SK-N-SH (cell line): ENCODE results near the gene ZBTB16. TPM values are rescaled to one million over a fixed set of nuclear protein-coding genes. Genes with fewer than 3 reads are reported as not detected.

Source experiments
- CTCF ChIA-PET: fragments of 300-600, 350-600 bp; formaldehyde crosslinking; extraction: SDS; loops from one replicate; lab custom pipeline; 2021; lab: Yijun Ruan, JAX
- POLR2A ChIA-PET: fragments of 350-600 bp; sonication (Branson Sonifier 250); formaldehyde crosslinking; extraction: SDS; loops from one replicate; lab custom pipeline; 2020; ENCODE audit warnings: antibody characterized with exemption, inconsistent platforms; lab: Yijun Ruan, JAX
- DNase-seq: peaks from one replicate; pipeline ENCODE4 v3.0.0; 2012
- H2AFZ ChIP-seq: fragments of 200-600 bp; sonication (generic); 2 replicates; pipeline ENCODE4 v1.8.1; 2016; ENCODE audit warnings: antibody characterized with exemption, mild to moderate bottlenecking, low read depth
- H3F3A ChIP-seq: fragments of 200-600 bp; sonication (generic); replicated peaks from 2 replicates; pipeline ENCODE3; 2016; ENCODE audit warnings: antibody characterized with exemption, mild to moderate bottlenecking; ENCODE audit not compliant: insufficient read depth
- H3K27ac ChIP-seq, 2 experiments: fragments of 200-500 bp in 1 of 2; fragments of 200-600 bp in 1 of 2; sonication (Bioruptor generic) in 1 of 2; sonication (generic), shearing (Covaris generic) in 1 of 2; 2 replicates each; pipeline versions ENCODE4 v1.5.1 to v1.6.1; 2014 to 2016; ENCODE audit warnings: low read depth in 2 of 2, inconsistent platforms in 1 of 2, low read length in 1 of 2, mild to moderate bottlenecking in 1 of 2, mixed read lengths in 1 of 2
- H3K27me3 ChIP-seq: fragments of 200-600 bp; sonication (generic), shearing (Covaris generic); 2 replicates; pipeline ENCODE4 v1.6.1; 2016; ENCODE audit warnings: mixed run types; ENCODE audit not compliant: insufficient read depth
- H3K36me3 ChIP-seq, 2 experiments: fragments of 200-500 bp in 1 of 2; fragments of 200-600 bp in 1 of 2; sonication (Bioruptor generic) in 1 of 2; sonication (generic) in 1 of 2; replicated peaks in 1 of 2; 2 replicates each; pipeline versions ENCODE3 to v1.5.1; 2014 to 2016; ENCODE audit warnings: low read length in 1 of 2, mild to moderate bottlenecking in 1 of 2; ENCODE audit not compliant: insufficient read depth in 2 of 2, control insufficient read depth in 1 of 2
- H3K4me1 ChIP-seq, 2 experiments: fragments of 200-500 bp in 1 of 2; fragments of 200-600 bp in 1 of 2; sonication (Bioruptor generic) in 1 of 2; sonication (generic), shearing (Covaris generic) in 1 of 2; 2 replicates each; pipeline versions ENCODE4 v1.5.1 to v1.6.1; 2014 to 2016; ENCODE audit warnings: low read depth in 1 of 2, low read length in 1 of 2, mixed run types in 1 of 2; ENCODE audit not compliant: insufficient read depth in 2 of 2, control insufficient read depth in 1 of 2
- H3K4me2 ChIP-seq: fragments of 200-600 bp; sonication (generic), shearing (Covaris generic); 2 replicates; pipeline ENCODE4 v1.6.1; 2017; ENCODE audit warnings: mixed run types
- H3K4me3 ChIP-seq, 2 experiments: fragments of 200-500 bp in 1 of 2; fragments of 200-600 bp in 1 of 2; sonication (Bioruptor generic) in 1 of 2; sonication (generic), shearing (Covaris generic) in 1 of 2; 2 replicates each; pipeline versions ENCODE4 v1.5.1 to v1.8.1; 2014 to 2016; ENCODE audit warnings: low read depth in 2 of 2, inconsistent platforms in 1 of 2, low read length in 1 of 2, mild to moderate bottlenecking in 1 of 2, mixed read lengths in 1 of 2, moderate library complexity in 1 of 2
- H3K79me2 ChIP-seq: fragments of 200-600 bp; sonication (generic); 2 replicates; pipeline ENCODE4 v1.8.1; 2017; ENCODE audit warnings: mild to moderate bottlenecking; ENCODE audit not compliant: insufficient read depth
- H3K9ac ChIP-seq: fragments of 200-600 bp; sonication (generic); 2 replicates; pipeline ENCODE4 v1.6.1; 2017; ENCODE audit warnings: mixed run types
- H3K9me2 ChIP-seq: fragments of 200-600 bp; sonication (generic); 2 replicates; pipeline ENCODE4 v1.6.1; 2017; ENCODE audit warnings: mixed run types
- H3K9me3 ChIP-seq: fragments of 200-600 bp; sonication (generic); 2 replicates; pipeline ENCODE4 v1.6.1; 2017; ENCODE audit warnings: mixed run types, mild to moderate bottlenecking, moderate library complexity
- H4K20me1 ChIP-seq: fragments of 200-600 bp; sonication (generic); 2 replicates; pipeline ENCODE4 v1.6.1; 2017; ENCODE audit warnings: mild to moderate bottlenecking, mixed run types; ENCODE audit not compliant: insufficient read depth
- ELF1 ChIP-seq: IDR thresholded peaks from 2 replicates; pipeline ENCODE4 v1.4.0; 2012
- EZH2phosphoT487 ChIP-seq: fragments of 200-600 bp; sonication (generic); IDR thresholded peaks from 2 replicates; pipeline ENCODE4 v1.6.1; 2017; ENCODE audit warnings: low read depth, mixed run types, mild to moderate bottlenecking, antibody characterized with exemption, moderate library complexity, borderline replicate concordance
- FOXJ3 ChIP-seq: sonication (generic); formaldehyde crosslinking; IDR thresholded peaks from 2 replicates; pipeline ENCODE4 v1.5.1; 2020; ENCODE audit warnings: mild to moderate bottlenecking, missing genetic modification reagents
- GABPA ChIP-seq: IDR thresholded peaks from 2 replicates; pipeline ENCODE4 v1.4.0; 2012; ENCODE audit warnings: low read depth, mild to moderate bottlenecking
- JUND ChIP-seq: IDR thresholded peaks from 2 replicates; pipeline ENCODE4 v1.4.0; 2012
- MXI1 ChIP-seq: IDR thresholded peaks from 2 replicates; pipeline ENCODE4 v1.6.1; 2012; ENCODE audit warnings: mild to moderate bottlenecking, low read depth, low read length, improper control_type of control experiment
- RCOR1 ChIP-seq: fragments of 150-350 bp; IDR thresholded peaks from 2 replicates; pipeline ENCODE4 v1.6.1; 2017; ENCODE audit warnings: antibody characterized with exemption, low read length
- RFX5 ChIP-seq: IDR thresholded peaks from 2 replicates; pipeline ENCODE4 v1.6.1; 2012; ENCODE audit warnings: mild to moderate bottlenecking, improper control_type of control experiment, low read length
- RXRA ChIP-seq: IDR thresholded peaks from 2 replicates; pipeline ENCODE4 v1.4.0; 2012; ENCODE audit warnings: low read depth, mild to moderate bottlenecking, borderline replicate concordance
- SIN3A ChIP-seq: IDR thresholded peaks from 2 replicates; pipeline ENCODE4 v1.6.1; 2012; ENCODE audit warnings: low read depth, mild to moderate bottlenecking, low read length, moderate library complexity, borderline replicate concordance
- TAF1 ChIP-seq: IDR thresholded peaks from 2 replicates; pipeline ENCODE4 v1.6.1; 2012; ENCODE audit warnings: low read depth, mild to moderate bottlenecking, low read length, moderate library complexity, borderline replicate concordance
- TEAD4 ChIP-seq: IDR thresholded peaks from 2 replicates; pipeline ENCODE4 v1.4.0; 2012; ENCODE audit warnings: mild to moderate bottlenecking, borderline replicate concordance; ENCODE audit not compliant: insufficient read depth
- YY1 ChIP-seq: IDR thresholded peaks from 2 replicates; pipeline ENCODE4 v1.4.0; 2012; ENCODE audit warnings: low read depth, mild to moderate bottlenecking
- WGBS: methylation state at CpG from one replicate; pipeline ENCODE4 v1.1.6; 2017; ENCODE audit warnings: low lambda C conversion rate; 5-methylcytosine and 5-hydroxymethylcytosine counted together
- polyA plus RNA-seq, 3 experiments: library from polyadenylated mRNA; depleted of rRNA; stranded (reverse); fragments of >200 nt; gene quantifications; 2 replicates each; pipeline ENCODE4 v1.2.3, GENCODE V29; 2012
- TF ChIP-seq, protein P1 (sequence below): fragments of 200-600 bp; sonication (generic); IDR thresholded peaks from 2 replicates; pipeline ENCODE4 v1.6.1; 2017; ENCODE audit warnings: antibody characterized with exemption, mild to moderate bottlenecking, moderate library complexity
- TF ChIP-seq, protein P2 (sequence below): IDR thresholded peaks from 2 replicates; pipeline ENCODE4 v1.4.0; 2012; ENCODE audit warnings: low read depth, borderline replicate concordance
- TF ChIP-seq, protein P3 (sequence below): IDR thresholded peaks from 2 replicates; pipeline ENCODE4 v1.4.0; 2012; ENCODE audit warnings: low read depth
- TF ChIP-seq, protein P4 (sequence below): IDR thresholded peaks from 2 replicates; pipeline ENCODE4 v1.4.0; 2012; ENCODE audit warnings: low read depth, borderline replicate concordance

Gene ZBTB16
- polyA plus RNA-seq, 1 of the 3 experiments (the other 2 are of a cell fraction), result not detected

DNA sequence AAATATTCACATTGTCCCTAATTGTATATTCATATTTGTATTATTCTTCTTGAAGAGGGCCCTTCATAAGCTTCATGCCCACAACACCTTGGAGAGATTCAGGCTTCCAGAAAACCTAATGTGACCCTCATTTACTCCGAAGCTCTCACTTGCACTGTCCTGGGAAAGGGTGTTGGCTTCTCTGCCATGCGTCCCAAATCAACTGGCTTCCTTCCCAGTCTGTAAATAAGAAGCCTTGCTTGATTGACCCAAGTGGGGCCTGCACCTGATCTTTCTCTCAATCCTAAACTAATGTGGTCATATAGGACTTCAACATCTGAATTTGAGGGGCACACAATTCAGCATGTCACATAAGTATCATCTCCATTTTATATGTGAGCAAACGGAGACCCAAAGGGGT is 40.5 kb upstream of the ZBTB16 start (continued):
- TF ChIP-seq, protein P1, sequence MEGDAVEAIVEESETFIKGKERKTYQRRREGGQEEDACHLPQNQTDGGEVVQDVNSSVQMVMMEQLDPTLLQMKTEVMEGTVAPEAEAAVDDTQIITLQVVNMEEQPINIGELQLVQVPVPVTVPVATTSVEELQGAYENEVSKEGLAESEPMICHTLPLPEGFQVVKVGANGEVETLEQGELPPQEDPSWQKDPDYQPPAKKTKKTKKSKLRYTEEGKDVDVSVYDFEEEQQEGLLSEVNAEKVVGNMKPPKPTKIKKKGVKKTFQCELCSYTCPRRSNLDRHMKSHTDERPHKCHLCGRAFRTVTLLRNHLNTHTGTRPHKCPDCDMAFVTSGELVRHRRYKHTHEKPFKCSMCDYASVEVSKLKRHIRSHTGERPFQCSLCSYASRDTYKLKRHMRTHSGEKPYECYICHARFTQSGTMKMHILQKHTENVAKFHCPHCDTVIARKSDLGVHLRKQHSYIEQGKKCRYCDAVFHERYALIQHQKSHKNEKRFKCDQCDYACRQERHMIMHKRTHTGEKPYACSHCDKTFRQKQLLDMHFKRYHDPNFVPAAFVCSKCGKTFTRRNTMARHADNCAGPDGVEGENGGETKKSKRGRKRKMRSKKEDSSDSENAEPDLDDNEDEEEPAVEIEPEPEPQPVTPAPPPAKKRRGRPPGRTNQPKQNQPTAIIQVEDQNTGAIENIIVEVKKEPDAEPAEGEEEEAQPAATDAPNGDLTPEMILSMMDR, result no peak

DNA sequence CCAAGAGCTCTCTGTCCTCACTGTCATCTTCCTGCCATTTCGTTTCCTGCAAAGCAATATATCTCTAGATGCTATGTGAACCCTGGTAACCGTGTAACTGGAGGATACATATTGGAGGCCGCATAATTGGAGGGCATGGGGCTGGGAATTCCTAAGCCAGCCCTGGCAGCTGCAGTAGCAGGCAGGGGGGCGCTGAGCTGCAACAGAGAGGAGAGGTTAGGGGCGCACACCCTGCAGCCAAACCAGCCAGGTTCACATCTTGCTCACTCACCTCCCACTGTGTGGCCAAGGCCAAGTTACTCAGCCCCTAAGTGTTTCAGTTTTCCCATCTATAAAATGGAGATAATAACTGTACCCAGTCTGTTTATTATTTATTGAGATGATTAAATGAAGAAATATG is 39.9 kb upstream of the ZBTB16 start:
- DNase-seq, result no peak
- Histone ChIP-seq H3K36me3 (no peaks in the 10 kb centered on the region), H3K27ac (no peak overlapping the region), H3K79me2 (no peaks in the 10 kb centered on the region), H4K20me1 (0 out of 2 replicates have a peak, but pooled peaks cover 5% of the 10 kb centered on the region), H3K4me1 (no peaks in the 10 kb centered on the region), H3K9me3 (no peaks in the 10 kb centered on the region), H2AFZ (no peak overlapping the region), H3K9ac (no peak overlapping the region), H3K4me3 (no peak overlapping the region), H3K9me2 (no peaks in the 10 kb centered on the region), H3K4me2 (no peak overlapping the region), H3K27me3 (no peaks in the 10 kb centered on the region), H3F3A (peaks cover 9% of the 10 kb centered on the region)
- WGBS, result 25% methylated on average over 5 of the region's 5 CpGs
- ChIA-PET POLR2A (no interaction called here), CTCF (interaction anchor here (1.2 to 5.8 kb wide), 3 partner anchors 16 to 241 kb away, joined by 6 to 53 read pairs (median 6); no protein-coding TSS in a partner anchor)
- no peak for TF ChIP-seq TEAD4
- TF ChIP-seq MXI1, result no peak
- TF ChIP-seq, protein P2, sequence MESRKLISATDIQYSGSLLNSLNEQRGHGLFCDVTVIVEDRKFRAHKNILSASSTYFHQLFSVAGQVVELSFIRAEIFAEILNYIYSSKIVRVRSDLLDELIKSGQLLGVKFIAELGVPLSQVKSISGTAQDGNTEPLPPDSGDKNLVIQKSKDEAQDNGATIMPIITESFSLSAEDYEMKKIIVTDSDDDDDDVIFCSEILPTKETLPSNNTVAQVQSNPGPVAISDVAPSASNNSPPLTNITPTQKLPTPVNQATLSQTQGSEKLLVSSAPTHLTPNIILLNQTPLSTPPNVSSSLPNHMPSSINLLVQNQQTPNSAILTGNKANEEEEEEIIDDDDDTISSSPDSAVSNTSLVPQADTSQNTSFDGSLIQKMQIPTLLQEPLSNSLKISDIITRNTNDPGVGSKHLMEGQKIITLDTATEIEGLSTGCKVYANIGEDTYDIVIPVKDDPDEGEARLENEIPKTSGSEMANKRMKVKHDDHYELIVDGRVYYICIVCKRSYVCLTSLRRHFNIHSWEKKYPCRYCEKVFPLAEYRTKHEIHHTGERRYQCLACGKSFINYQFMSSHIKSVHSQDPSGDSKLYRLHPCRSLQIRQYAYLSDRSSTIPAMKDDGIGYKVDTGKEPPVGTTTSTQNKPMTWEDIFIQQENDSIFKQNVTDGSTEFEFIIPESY, result no peak
- no peak for TF ChIP-seq SIN3A
- TF ChIP-seq, protein P3, sequence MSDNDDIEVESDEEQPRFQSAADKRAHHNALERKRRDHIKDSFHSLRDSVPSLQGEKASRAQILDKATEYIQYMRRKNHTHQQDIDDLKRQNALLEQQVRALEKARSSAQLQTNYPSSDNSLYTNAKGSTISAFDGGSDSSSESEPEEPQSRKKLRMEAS, result no peak
- TF ChIP-seq RFX5, result no peak
- TF ChIP-seq JUND, result no peak
- TF ChIP-seq FOXJ3 (CRISPR knock-in tag), result no peak
- TF ChIP-seq ELF1, result no peak
- no peak for TF ChIP-seq GABPA
- TF ChIP-seq RCOR1, result no peak
- no peak for TF ChIP-seq RXRA
- no peak for TF ChIP-seq TAF1
- TF ChIP-seq, protein P4, sequence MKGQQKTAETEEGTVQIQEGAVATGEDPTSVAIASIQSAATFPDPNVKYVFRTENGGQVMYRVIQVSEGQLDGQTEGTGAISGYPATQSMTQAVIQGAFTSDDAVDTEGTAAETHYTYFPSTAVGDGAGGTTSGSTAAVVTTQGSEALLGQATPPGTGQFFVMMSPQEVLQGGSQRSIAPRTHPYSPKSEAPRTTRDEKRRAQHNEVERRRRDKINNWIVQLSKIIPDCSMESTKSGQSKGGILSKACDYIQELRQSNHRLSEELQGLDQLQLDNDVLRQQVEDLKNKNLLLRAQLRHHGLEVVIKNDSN, result no peak
- TF ChIP-seq, protein P1, result no peak
- no peak for TF ChIP-seq YY1
- no peak for TF ChIP-seq EZH2phosphoT487
